A549 (cell line): Measurements from ENCODE around the gene CCDC185.

Experiments
- BHLHE40 ChIP-seq: IDR thresholded peaks from 2 replicates; pipeline ENCODE4 v1.6.1; 2012; ENCODE audit warnings: low read depth, low read length, inconsistent platforms
- ESRRA ChIP-seq: fragments of 150-350 bp; IDR thresholded peaks from 2 replicates; pipeline ENCODE4 v1.6.1; 2014; ENCODE audit warnings: mild to moderate bottlenecking, low read length, borderline replicate concordance
- JUNB ChIP-seq: fragments of >200 bp; sonication (Bioruptor Twin); formaldehyde crosslinking; IDR thresholded peaks from 2 replicates; pipeline ENCODE4 v1.6.1; 2016
- TF ChIP-seq, protein P1 (sequence below): IDR thresholded peaks from 2 replicates; pipeline ENCODE4 v1.6.1; 2012
- TF ChIP-seq, protein P2 (sequence below): fragments of >200 bp; sonication (Bioruptor Twin); formaldehyde crosslinking; IDR thresholded peaks from 3 replicates; pipeline ENCODE4 v1.5.1; 2016

DNA sequence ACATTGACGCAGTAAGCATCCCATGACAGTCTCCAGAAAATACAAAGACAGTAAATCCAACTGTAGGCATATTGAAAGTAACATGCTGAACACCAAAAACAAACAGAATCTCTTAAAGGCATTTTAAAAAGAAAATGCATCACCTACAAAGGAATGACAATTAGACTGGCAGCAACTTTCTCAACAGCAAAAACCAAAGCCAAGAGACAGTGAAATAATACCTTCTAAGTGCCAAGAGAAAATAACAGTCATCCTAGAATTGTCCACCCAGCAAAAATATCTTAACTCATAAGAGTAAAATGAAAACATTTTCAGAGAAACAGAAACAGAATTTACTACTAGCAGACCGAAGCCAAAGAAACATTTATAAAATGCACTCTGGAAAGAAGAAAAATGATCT, 20.0 kb downstream of the CCDC185 start:
- no peak for TF ChIP-seq JUNB
- TF ChIP-seq, protein P1, sequence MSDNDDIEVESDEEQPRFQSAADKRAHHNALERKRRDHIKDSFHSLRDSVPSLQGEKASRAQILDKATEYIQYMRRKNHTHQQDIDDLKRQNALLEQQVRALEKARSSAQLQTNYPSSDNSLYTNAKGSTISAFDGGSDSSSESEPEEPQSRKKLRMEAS: no peak
- TF ChIP-seq BHLHE40: no peak
- TF ChIP-seq, protein P2, sequence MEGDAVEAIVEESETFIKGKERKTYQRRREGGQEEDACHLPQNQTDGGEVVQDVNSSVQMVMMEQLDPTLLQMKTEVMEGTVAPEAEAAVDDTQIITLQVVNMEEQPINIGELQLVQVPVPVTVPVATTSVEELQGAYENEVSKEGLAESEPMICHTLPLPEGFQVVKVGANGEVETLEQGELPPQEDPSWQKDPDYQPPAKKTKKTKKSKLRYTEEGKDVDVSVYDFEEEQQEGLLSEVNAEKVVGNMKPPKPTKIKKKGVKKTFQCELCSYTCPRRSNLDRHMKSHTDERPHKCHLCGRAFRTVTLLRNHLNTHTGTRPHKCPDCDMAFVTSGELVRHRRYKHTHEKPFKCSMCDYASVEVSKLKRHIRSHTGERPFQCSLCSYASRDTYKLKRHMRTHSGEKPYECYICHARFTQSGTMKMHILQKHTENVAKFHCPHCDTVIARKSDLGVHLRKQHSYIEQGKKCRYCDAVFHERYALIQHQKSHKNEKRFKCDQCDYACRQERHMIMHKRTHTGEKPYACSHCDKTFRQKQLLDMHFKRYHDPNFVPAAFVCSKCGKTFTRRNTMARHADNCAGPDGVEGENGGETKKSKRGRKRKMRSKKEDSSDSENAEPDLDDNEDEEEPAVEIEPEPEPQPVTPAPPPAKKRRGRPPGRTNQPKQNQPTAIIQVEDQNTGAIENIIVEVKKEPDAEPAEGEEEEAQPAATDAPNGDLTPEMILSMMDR: no peak
- no peak for TF ChIP-seq ESRRA
